Transverse colon (tissue), 4 donors: ENCODE results near the gene PPP1R36.

Experiments used
- CTCF ChIP-seq, 5 experiments: fragments of 200-600 bp in 3 of 5; fragments of 450-650 bp in 2 of 5; sonication (generic) in 3 of 5; IDR thresholded peaks; 1 replicate in 2 of 5; 2 replicates in 3 of 5; pipeline ENCODE4 v1.5.1; 2016 to 2017; ENCODE audit warnings: antibody characterized with exemption in 5 of 5, inconsistent platforms in 3 of 5, mild to moderate bottlenecking in 2 of 5, moderate library complexity in 1 of 5
- EP300 ChIP-seq: sonication (generic); formaldehyde crosslinking; IDR thresholded peaks from one replicate; pipeline ENCODE4 v1.6.1; 2017; ENCODE audit warnings: antibody characterized with exemption, low read depth
- POLR2A ChIP-seq: fragments of 450-650 bp; IDR thresholded peaks from one replicate; pipeline ENCODE4 v1.6.1; 2016; ENCODE audit warnings: antibody characterized with exemption, mild to moderate bottlenecking, moderate library complexity
- POLR2AphosphoS5 ChIP-seq, 3 donors: sonication (generic); formaldehyde crosslinking; IDR thresholded peaks; one replicate each; pipeline ENCODE4 v1.6.1; 2016; ENCODE audit warnings: antibody characterized with exemption in 3 of 3

- TF ChIP-seq CTCF (IDR thresholded peaks at IDR 0.05) (no peak), POLR2A (no peak), POLR2AphosphoS5 (IDR thresholded peaks at IDR 0.05) (no peak), EP300 (no peak)
Measured at GRCh38 chr14:64638625-64639024, 88.9 kb downstream of the PPP1R36 start.
